Mucosa of descending colon (tissue), 3 donors: ENCODE data around the gene ZCRB1. TPM values are rescaled to one million over a fixed set of nuclear protein-coding genes. Genes with fewer than 3 reads are reported as not detected.

ENCODE experiments used
- ATAC-seq: fragments of 200-7000 bp; cut with Tn5 transposase; one replicate; pipeline ENCODE4 v1.9.1; 2020; ENCODE audit warnings: mild to moderate bottlenecking, moderate library complexity
- DNase-seq, 3 donors: peaks; one replicate each; pipeline ENCODE4 v3.0.0-alpha.2; 2020
- H3K36me3 ChIP-seq: fragments of 200-600 bp; one replicate; pipeline ENCODE4 v1.8.0; 2021; ENCODE audit warnings: low read depth, mild to moderate bottlenecking
- H3K4me1 ChIP-seq: fragments of 200-600 bp; one replicate; pipeline ENCODE4 v1.8.0; 2021; ENCODE audit warnings: low read depth, mild to moderate bottlenecking
- H3K4me3 ChIP-seq: fragments of 200-600 bp; one replicate; pipeline ENCODE4 v1.8.0; 2021; ENCODE audit warnings: mild to moderate bottlenecking
- H3K9me3 ChIP-seq: fragments of 200-600 bp; one replicate; pipeline ENCODE4 v1.8.0; 2021; ENCODE audit warnings: mild to moderate bottlenecking
- intact Hi-C, 2 donors: fragments of 100-400 bp; cut with DNase I in 1 of 2; cut with micrococcal nuclease in 1 of 2; formaldehyde crosslinking; loops; one replicate each; pipeline versions ENCODE4 v1.11.0 to v1.11.1; 2022; cut with DNase I, micrococcal nuclease
- total RNA-seq, 3 donors: library from RNA; stranded (reverse); fragmentation: NEBNext Ultra II Directional in 2 of 3; extraction: Animal tissue kit (Norgen Biotek cat#: 25700) in 2 of 3; gene quantifications; one replicate each; pipeline versions ENCODE4 v1.2.1 to v1.2.4, GENCODE V29; 2021 to 2023
- TF ChIP-seq, protein P1 (sequence below): fragments of 200-600 bp; IDR thresholded peaks from one replicate; pipeline ENCODE4 v1.8.0; 2022; ENCODE audit warnings: antibody characterized with exemption, mild to moderate bottlenecking
- donor health status: DM: no; HTN: no; CAD: no; lungs with moderate emphysema.
- donor health status: DM: no; HTN: no; CAD: no.
- donor health status: DM: no; HTN: yes; CAD: no.

ZCRB1 gene
- total RNA-seq, 3 donors from 2014 or later, result 31.4 to 43.3 (median 40.3) TPM

DNA sequence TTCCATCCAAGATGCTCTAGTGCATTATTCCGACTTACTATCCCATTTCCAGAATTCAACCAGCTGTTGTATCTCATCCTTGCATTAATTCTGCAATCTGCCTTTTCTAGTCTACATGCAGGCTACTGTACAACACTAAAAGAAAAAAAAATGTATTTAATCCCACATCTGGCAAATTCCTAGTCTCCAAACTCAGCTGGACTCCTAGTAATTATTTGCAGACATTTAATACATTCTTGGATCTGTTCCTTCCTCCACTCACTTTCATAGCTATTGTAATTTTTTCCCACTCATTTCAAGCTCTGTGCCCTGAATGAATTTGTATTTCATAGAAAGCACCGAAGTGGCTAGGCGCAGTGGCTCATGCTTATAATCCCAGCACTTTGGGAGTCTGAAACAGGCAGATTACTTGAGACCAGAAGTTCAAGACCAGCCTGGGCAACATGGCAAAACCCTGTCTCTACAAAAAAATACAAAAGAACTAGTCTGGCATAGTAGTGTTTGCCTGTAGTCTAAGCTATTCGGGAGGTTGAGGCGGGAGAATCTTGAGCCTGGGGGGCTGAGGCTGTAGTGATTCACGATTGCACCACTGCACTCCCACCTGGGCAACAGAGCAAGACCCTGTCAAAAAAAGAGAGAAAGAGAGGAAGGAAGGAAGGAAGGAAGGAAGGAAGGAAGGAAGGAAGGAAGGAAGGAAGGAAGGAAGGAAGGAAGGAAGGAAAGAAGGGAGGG is 48.3 kb downstream of the ZCRB1 start:
- Histone ChIP-seq H3K4me3 (no peak overlapping the region), H3K9me3 (no peaks in the 10 kb centered on the region), H3K36me3 (no peaks in the 10 kb centered on the region), H3K4me1 (no peaks in the 10 kb centered on the region)
- TF ChIP-seq, protein P1, sequence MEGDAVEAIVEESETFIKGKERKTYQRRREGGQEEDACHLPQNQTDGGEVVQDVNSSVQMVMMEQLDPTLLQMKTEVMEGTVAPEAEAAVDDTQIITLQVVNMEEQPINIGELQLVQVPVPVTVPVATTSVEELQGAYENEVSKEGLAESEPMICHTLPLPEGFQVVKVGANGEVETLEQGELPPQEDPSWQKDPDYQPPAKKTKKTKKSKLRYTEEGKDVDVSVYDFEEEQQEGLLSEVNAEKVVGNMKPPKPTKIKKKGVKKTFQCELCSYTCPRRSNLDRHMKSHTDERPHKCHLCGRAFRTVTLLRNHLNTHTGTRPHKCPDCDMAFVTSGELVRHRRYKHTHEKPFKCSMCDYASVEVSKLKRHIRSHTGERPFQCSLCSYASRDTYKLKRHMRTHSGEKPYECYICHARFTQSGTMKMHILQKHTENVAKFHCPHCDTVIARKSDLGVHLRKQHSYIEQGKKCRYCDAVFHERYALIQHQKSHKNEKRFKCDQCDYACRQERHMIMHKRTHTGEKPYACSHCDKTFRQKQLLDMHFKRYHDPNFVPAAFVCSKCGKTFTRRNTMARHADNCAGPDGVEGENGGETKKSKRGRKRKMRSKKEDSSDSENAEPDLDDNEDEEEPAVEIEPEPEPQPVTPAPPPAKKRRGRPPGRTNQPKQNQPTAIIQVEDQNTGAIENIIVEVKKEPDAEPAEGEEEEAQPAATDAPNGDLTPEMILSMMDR, result no peak
- intact Hi-C loops, result no loop called here
- ATAC-seq (no peak), DNase-seq (no peak)

DNA sequence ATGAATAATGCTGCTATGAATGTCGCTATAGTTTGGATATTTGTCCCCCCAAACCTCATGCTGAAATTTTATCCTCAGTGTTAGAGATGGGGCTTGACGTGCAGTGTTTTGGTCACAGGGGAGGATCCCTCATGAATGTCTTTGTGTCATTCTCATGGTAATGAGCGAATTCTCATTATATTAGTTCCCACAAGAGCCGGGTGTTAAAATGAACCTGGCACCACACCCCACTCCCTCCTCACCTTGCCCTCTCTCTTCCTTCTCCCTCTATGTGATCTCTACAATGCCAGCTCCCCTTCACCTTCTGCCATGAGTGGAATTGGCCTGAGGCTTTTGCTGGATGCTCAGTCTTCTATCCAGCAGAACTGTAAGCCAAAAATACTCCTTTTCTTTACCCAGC is 50.4 kb downstream of the ZCRB1 start:
- intact Hi-C loops, result no loop called here
- TF ChIP-seq, protein P1, result no peak
- H3K4me3 ChIP-seq, result no peak overlapping the region
- H3K9me3 ChIP-seq, result no peaks in the 10 kb centered on the region
- H3K36me3 ChIP-seq, result no peaks in the 10 kb centered on the region
- no peak for ATAC-seq
- DNase-seq, result no peak
- H3K4me1 ChIP-seq, result no peaks in the 10 kb centered on the region

DNA sequence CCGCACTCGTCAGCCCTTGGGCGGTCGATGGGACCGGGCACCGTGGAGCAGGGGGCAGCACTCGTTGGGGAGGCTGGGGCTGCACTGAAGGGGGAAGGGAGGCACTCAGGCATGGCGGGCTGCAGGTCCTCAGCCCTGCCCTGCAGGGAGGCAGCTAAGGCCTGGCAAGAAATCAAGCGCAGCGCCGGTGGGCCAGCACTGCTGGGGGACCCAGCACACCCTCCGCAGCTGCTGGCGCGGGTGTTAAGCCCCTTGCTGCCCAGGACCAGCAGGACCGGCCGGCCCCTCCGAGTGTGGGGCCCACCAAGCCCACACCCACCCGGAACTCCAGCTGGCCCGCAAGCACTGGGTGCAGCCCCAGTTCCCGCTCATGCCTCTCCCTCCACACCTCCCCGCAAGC is 52.2 kb downstream of the ZCRB1 start:
- no peak for DNase-seq
- Histone ChIP-seq H3K9me3 (no peaks in the 10 kb centered on the region), H3K4me1 (no peaks in the 10 kb centered on the region), H3K4me3 (no peak overlapping the region), H3K36me3 (no peaks in the 10 kb centered on the region)
- TF ChIP-seq, protein P1, result no peak
- intact Hi-C loops, result no loop called here
- ATAC-seq, result no peak

DNA sequence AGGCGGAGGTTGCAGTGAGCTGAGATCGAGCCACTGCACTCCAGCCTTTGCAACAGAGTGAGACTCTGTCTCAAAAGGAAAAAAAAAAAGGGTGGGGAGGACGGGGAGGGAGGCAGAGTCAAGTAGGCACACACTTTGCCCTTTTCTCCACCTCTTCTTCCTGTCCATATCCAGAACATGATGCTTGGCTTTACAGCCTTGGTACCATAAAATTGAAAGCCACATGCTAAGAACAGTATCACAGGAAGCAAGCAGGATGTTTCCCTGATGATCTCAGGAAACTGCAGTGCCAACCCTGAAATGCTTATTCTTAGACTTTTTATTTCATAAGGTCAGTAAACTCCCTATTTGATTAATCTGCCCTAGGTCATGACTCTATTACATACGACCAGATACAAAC is 55.3 kb downstream of the ZCRB1 start:
- TF ChIP-seq, protein P1, result no peak
- DNase-seq, result no peak
- Histone ChIP-seq H3K9me3 (no peaks in the 10 kb centered on the region), H3K4me1 (no peaks in the 10 kb centered on the region), H3K4me3 (no peak overlapping the region), H3K36me3 (no peaks in the 10 kb centered on the region)
- intact Hi-C loops, result no loop called here
- ATAC-seq, result peak; percentile 21

DNA sequence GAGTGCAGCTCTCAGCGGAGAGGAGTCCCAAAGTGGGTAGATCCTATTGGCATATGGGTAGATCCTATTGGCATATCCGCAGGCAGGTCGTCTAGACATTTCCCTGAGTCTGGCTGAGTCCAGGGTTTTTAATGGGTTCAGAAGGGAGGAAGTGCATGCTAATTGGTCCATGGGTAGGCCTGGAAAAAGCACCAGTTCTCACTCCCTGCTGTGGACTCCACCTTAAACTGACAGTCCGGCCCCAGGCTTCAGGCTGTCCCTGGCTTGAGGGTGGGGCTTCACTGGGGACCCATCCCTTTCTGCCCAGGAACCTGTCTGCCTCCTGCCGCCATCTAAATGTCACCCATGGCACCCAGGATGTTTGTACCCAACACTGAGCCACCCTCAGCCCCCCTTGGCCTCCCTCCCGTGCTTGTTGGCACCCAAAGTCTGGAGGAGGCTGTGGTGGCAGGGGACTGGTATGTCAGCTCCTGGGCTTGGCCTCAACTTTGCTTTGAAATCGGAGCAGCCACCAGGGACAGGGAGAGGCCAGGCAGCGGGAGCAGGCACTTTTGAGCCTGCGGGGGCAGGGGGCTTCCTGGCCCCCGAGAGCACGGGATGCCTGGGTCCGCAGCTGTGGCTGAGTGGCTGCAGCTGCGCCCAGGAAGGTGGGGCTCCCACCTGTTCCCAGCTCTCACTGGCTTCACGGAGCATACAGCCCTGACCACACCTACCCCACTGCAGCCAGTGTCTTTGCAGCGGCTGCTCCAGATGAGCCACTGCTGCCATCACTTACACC is 58.3 kb downstream of the ZCRB1 start:
- no peak for DNase-seq
- Histone ChIP-seq H3K4me3 (no peak overlapping the region), H3K36me3 (no peaks in the 10 kb centered on the region), H3K9me3 (no peaks in the 10 kb centered on the region), H3K4me1 (no peaks in the 10 kb centered on the region)
- no peak for ATAC-seq
- TF ChIP-seq, protein P1, result no peak
- intact Hi-C loops, result no loop called here
